DMS53 treated with DMSO at 0.1 percent for 48 hours (cell line): Measurements from ENCODE around the gene ABHD4.
"Not testable (repeated sequence)": the region's sequence is repeated elsewhere in the genome, so short reads cannot be mapped to it uniquely, and the experiment has no call there.

Experiments
- DNase-seq: peaks from one replicate; lab custom pipeline; 2025; ENCODE audit not compliant: unreplicated experiment; lab: John Stamatoyannopoulos, UW

The ABHD4 gene

DNA sequence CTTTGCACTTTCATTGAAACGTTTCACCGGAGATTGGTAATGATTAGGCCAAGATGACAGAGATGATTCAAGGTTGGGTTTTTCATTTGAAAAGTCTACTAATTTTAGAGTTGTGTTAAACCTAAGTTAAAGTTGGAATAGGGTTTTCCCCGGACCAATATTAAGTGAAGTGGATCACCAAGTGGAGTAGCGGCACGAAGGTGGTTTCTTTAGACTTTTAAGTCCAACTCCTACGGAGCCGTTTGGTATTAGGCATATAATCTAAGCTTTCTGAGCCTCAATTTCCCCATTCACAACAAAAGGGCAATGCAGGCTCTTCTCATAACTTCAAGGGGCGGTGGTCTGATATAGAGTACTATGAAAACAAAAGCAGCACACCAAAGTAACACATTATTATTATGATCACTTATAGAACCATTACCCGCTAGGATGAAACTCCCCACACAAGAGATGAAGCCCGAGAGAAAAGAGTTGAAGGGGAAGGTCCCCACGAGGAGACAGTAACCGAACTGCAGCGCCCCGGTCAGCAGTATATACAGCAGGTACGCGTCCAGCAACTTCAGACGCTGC is 9.5 kb upstream of the ABHD4 start:
- DNase-seq = no peak

DNA sequence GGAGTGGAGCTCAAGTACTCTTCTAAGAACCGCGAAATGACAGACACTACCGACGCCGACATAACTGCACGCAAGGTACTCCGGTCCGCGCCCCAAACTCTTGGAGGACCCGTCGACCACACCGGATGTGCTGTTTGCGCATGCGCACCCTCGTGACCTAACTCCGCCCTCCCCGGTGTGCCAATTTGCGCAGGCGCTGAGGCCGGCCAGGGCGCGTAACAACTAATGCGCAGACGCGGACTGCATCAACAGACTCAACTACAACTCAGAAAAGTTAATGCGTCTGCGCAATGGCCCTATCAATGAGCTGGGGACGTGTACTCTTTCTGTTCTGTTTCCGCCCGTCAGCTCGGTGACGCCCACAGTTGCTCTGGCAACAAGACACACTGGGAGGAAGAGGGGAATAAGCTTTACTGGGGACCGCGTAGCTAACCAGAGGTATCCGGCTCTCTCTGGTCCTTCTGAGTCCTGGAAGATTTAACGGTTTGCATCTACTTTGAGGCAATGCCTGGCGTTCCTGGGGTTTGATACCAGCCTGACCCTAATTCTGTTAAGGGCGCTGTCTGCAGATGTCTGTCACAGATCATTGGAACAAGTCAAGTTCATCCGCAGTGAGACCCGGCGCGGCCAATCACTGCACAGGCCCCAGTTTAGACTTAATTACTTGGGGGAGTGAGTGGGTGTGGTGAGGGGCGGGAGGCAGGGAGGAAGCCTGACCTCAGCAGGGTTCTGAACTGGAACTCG is 8.8 kb upstream of the ABHD4 start, which contains the start of gene DAD1:
TSS of gene DAD1 (minus strand) at position 129 of the 744 bp plus-strand sequence. CDS start at position 62, 67 bp downstream.
- peak; percentile 94 for DNase-seq

DNA sequence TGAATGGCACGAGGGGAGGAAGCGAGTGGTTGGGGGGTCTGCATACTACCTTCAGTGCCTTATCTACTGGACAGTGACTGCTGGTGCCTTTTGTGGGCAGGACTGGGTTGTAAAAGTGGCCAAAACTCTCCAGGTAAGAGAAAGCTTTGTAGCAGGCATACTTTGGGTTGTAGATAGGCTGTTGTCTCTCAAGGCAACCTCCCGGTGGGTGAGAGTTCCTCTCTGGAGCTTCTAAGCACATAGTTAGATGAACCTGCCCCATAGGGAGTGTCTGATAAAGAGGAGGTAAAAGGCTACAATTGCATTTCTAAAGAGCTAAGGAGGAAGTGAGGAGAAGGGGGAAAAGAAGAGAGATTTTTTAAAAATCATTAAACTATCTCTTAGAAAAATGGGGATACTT is 4.9 kb upstream of the ABHD4 start:
- no peak for DNase-seq

DNA sequence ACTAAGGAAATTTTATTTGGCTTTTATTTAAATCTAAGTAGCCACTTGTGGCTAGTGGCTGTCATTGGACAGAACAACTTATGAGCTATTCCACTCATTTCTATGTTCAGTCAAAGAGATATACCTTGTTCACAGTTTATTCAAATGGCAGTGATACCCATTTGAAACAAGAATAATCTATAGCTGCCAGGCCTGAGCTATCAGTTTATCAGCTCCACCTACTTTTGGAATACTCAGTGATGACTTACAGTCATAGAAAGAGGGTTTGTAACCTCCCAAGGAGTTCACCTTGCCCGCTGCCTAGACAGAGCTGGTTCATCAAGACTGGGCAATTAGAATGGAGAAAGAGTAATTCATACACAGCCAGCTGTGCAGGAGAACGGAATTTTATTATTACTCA is 4.5 kb upstream of the ABHD4 start:
- DNase-seq = no peak

DNA sequence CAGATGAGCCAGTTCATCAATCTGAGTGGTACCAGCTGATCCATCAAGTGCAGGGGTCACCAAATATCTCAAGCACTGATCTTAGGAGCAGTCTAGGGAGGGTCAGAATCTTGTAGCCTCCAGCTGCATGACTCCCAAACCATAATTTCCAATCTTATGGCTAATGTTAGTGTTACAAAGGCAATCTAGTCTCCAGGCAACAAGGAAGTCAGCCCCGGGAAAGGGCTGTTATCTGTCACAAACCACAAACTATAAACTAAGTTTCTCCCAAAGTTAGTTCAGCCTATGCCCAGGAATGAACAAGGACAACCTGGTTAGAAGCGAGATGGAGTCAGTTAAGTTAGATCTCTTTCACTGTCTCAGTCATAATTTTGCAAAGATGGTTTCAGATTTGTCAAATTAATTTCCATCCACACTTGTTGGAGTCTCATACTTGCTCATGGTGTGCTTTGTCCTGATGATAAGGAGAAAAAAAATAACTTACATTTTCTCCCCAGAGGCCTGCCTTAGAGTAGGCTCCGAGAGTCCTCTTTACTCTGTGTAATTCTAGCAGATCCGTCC is 3.9 kb upstream of the ABHD4 start:
- no peak for DNase-seq

DNA sequence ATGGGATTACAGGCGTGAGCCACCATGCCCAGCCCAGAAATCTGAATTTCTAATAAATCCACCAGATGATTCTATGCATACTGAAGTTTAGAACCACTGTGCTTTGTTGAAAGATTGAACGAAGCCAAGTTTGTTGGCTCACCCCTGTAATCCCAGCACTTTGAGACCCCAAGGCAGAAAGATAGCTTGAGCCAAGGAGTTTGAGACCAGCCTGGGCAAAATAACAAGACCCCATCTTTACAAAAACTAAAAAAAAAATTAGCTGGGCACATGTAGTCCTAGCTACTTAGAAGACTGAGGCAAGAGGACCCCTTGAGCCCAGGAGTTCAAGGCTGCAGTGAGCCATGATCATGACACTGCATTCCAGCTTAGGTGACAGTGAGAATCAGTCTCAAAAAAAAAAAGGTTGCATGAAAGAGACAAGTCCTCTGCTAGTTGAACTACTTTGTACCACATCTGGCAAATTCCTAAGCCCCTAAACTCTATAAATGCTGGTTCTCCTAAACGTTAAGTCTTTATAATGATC is 1.7 kb upstream of the ABHD4 start:
- no peak for DNase-seq

DNA sequence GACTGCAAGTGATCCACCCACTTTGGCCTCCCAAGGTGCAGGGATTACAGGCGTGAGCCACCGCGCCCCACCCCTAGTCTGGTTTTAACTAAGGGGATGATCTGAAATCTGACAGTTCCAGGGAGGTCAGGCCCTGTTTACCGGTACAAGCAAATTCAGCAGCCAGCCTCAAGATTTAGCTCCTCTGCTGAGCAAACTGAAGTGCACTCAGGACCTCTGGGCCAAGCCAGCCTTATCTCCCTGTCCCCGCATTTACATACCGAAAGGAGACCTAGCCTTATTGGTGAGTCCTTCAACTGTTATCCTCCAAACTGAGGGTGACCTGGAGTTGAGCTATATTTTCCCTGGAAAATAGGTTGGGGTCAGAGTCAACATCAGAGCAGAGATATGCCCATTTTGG is 835 bp upstream of the ABHD4 start:
- DNase-seq = no peak

DNA sequence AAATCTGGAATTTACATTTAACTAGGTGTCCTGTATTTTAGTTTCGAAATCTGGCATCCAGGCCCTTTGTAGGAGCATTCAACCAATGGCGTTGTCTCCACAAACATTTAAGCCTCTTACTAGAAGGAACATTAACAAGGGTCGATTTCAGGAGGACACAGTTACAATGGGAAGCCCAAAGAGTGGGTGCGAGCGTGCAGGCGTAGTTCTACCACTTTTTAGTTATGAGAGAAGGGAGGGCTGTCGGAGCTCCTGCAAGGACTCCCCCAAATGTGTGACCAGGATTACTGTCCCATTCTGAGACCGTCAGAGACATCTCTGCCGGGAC is 365 bp upstream of the ABHD4 start:
- no peak for DNase-seq

DNA sequence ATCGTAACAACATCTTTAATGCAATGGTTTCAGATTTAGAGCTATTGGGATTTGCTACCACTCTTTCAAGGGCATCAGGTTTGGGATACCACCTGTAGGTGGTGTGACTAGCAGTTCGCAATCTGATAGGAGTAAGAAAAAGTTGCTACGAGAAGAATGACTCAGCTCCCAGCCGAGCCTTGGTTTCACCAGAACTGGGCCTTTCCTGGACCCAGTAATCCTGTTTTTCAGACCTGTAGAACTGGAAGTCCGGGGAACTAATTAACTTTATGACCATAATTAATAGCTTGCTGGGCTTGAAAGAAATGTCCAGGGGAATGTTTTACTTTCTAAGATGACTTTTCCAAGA is 770 bp downstream of the ABHD4 start:
- DNase-seq = peak; percentile 17

DNA sequence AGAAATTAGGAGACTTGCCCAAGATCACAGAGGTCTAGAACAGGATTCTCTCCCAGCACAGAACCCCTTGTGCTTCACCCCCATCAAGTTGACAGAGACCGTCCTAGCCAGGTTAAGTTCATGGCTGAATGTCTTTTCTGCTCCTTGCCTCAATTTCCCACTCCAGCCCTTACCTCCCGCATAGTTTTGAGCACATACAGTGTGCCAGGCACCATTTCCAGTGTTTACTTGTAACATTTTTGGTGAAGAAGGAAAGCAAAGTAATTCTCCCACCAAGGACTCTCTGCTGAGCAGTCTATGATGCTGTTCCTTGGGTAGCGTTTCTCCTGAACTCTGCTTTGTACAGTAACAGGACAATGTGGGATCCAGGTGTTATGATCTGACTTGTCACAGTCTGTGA is 1.2 kb downstream of the ABHD4 start:
- no peak for DNase-seq

DNA sequence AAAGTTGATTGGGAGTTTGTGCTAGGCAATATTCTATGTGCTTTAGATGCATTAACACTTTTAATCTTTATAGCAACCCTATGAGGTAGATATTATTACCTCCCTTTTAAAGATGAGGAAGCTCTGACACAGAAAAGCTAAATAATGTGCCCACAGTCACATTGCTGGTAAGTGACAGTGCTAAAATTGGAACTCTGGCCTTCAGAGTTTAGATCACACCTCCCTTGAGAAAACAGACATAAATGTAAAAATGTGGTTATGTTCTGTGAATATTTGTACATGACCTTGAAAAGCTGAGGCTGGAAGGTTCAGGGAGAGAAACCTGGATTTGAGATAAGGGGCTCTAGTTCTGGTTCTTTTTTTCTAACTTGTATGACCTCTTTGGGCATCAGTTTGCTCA is 1.9 kb downstream of the ABHD4 start:
- DNase-seq = no peak

DNA sequence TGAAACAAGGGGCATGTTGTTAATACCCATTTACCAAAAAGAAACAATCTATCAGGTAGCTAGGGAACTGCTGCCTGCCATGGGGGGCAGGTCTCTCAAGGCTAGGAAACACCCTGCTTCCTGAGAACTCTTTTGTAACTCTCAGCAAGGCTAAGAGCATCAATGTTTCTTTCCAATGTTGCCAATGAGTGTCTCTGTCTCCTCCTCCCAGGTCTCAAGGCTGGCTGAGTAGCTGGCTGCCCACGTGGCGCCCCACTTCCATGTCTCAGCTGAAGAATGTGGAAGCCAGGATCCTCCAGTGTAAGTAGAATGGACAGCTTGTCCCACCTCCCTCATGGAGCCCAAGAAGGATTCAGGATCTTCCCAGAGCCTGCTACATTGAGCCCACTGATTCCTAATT is 3.4 kb downstream of the ABHD4 start:
- no peak for DNase-seq

DNA sequence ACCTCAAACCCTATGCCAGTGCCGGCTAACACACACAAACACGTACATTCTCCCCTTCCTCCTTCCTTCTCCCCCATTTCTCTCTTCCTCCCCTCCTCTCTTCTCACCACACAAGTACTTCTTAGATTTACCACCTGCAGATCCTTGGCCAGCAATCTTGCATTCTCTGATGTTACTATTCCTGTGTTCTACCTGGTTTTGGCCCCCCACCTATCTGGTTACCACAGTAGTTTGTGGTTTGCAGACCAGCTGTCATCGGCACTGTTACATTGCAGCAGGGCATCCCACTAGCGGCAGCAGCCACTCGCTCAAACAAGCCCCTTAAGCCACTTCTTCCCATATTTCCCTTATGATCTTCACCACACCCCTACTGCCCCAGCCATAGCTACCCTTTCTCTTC is 3.9 kb downstream of the ABHD4 start:
- DNase-seq = no peak

DNA sequence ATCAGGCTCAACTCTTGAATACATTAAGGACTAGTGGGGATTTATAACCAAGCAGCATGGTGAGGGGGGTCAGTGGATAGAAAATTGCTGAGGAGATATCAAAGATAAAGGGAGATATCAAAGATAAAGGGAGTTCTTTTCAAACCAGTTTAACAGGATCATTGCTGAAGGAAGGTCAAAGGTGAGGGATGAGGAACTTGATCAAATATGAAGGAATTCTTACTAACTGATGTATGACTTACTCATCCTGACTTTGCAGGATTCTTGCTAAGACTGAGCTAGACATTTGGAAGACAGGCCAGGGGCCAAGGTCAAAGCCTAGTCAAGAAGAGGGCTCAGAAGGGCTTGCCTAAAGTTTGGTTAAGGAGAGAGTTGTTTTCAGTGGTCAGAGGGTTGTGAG is 4.8 kb downstream of the ABHD4 start:
- no peak for DNase-seq

DNA sequence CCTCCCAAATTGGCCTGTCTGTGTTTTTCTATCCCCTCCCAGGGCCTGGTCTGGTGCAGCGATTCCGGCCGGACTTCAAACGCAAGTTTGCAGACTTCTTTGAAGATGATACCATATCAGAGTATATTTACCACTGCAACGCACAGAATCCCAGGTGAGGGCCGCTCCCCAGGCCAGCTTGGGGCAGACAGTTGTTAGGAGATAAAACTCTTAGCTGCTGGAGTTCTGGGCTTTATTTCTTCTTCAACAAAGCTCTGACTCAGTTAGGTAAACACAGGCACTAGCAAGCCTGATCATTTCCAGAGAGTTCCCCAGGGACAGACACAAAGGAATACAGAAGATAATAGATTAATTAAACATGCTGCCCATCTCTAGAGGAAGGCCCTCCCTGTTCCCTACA is 8.3 kb downstream of the ABHD4 start:
- DNase-seq = peak; percentile 21

DNA sequence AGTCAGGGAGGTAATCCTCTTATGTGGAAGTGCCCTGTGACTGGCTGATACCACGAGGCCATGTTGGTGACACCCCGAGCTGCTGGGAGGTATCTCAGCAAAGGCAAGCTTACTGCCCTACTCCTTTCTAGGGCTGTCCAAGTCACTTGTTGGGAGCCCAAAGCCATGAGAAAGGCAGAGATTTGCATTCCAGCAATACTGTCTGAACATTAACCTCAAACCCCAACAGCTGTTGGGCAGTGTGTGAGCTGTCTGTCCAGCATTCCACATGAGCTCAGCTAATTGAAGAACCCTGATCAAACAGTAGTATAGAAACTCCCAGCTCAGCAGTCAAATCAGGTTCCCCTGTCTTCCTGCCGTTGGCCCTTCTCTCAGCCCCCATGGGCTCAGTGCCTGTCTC is 9.2 kb downstream of the ABHD4 start:
- DNase-seq = no peak

DNA sequence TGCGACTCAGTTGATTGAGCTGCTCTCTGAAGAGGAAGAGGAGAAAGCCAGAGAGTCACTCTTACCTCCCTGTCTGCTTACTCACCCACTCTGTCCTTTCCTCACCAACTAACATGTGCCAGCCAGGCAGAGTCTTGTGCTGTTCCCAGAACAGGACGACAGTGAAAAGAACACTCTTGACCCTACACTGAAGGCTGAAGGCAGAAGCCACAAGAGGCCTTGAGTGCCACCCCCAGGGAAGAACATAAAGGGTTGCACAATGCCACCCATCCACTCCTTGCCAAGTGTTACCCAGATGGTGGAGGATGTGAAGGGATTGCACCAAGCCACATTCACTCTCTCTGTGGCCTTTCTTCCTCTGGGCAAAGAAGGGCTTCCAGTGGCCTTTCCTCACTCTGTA is 12.8 kb downstream of the ABHD4 start:
- no peak for DNase-seq

DNA sequence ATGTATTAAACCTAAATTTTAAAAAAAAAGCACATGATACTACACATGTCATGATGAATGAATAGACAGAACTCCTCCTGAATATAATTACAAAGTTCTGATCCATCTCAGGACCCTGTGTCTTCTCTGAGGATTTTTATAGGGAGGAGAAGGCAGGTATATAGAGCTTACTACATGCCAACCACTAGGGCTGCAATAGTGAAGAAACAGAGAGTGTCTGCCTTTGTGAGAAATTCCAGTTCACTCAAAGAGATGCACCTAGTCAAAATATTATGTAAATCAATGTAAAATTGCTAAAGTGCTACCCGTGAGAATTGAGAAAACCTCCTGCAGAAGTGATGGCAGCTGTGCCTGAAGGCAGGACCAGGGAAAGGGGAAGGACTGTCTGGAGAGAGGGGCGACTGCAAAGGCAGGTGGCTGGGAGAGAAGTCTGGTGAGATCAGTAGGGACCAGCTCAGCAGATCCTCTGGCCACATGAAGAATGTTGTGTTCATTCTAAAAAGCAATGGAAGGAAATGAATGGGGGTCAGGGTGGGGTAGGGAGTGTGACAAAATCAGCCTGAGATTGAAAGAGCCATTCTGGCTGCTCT is 15.1 kb downstream of the ABHD4 start:
- no peak for DNase-seq

DNA sequence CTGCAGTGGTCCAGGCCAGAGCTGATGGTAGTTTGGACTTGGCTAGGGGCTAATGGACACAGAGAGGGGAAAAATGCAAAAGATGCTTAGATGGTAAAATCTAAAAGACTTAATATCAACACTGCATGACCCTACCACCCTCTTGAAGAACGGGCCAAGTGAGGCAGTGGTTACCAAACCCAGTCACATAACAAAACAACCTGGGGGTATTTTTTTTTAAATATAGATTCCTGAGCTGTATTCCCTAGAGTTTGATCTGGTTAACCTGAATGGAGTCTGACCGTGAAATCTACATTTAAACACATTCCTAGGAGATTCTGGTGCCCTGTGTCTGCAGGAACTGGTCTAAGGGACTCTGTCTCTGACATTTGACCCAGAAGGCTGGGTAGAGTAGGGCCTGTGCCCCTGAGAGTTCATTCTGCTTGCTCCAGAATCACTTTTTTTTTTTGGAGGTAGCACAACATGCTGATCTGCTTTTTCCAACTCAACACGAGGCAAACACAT is 15.7 kb downstream of the ABHD4 start:
- DNase-seq = no peak

DNA sequence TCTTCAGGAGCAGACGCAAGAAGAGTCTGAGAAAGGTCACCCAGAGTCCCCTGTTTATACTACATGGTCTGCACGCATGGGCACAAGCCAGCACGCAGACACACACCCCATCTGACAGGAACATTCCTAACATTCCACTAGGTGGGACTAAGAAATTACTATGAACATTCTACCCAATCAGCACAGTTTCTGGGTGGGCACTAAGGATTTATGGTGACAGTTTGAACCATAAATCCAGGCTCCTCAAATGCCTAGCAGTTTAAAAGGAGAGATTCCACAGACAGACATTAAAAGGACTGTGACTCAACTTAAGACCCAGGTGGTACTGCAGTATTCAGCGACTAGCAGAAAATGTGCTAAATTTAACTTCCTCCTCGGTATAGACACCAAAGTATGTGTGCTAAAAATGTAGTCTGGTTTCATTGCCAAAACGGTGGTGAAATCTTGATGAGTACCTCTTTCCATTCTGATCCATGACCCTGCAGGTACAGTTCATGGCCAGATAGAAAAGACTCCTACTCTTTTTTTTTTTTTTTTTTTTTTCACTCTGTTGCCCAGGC is 16.2 kb downstream of the ABHD4 start:
- no peak for DNase-seq

DNA sequence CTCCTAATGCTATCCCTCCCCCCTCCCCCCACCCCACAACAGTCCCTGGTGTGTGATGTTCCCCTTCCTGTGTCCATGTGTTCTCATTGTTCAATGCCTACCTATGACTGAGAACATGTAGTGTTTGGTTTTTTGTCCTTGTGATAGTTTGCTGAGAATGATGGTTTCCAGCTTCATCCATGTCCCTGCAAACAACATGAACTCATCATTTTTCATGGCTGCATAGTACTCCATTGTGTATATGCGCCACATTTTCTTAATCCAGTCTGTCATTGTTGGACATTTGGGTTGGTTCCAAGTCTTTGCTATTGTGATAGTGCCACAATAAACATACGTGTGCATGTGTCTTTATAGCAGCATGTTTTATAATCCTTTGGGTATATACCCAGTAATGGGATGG is 17.7 kb downstream of the ABHD4 start:
- DNase-seq = not testable (repeated sequence)

DNA sequence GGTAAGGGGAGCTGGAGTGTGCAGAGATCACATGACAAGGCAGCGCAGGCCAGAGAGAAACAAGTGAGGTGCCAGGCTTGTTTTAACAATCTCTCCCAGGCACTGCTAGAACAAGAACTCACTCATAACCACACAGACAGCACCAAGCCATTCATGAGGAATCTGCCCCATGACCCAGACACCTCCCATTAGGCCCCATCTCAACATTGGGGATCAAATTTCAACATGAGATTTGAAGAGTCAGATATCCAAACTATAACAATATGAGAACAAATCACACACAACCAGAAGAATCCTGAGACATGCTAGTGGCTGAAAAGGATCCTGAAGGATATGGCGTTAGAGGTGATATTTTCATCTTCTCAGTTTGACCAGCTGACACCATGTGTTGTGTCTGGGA is 24.2 kb downstream of the ABHD4 start:
- no peak for DNase-seq
